ENCODE measurements around the gene BRPF3. TPM values are rescaled to one million over a fixed set of nuclear protein-coding genes. Genes with fewer than 3 reads are reported as not detected.
A peak's percentile ranks its signal among the peaks of the same experiment; 100 is the strongest.

The BRPF3 gene
- 1 to 10 TPM; 6.5 to 7.7 TPM for polyA plus RNA-seq

DNA sequence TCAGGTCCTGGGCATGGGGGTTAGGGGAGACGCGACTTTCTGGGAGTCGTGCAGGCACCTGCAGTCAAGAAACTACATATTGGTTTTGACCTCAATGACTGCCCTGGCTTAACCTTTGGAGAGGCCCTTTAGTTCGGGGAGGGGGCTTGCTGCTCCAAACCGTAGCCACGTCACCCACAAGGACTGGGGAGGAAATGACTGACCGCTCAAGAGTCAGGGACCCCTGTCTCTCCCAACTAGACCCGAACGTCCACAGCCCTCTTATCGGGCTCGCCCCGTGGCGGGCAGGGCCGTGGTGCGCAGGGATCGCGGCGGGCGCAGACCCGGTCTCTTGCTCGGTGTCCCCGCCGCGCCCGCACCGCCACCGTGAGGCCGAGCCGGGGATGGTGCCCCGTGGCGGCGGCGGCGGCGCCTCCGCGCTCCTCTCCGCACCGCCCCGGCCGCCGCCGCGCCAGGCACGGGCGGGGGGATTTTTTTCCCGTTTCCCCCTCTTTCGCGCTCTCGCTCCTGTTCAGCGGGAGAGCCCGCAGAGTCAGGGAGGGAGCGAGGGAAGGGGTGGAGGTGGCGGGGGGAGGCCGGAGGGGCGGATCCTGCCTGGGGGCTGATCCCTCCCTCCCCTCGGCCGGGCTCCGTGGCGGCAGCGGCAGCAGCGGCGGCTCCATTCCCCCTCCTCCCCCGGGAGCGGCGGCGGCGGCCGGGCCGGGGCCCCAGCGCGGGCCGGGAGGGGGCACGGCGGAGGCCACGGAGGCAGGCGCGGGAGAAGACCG lies at the start of gene BRPF3:
BRPF3 (plus strand) TSS at position 632 of the 767 bp plus-strand sequence. CDS start 3,579 bp downstream, outside the sequence.
- Histone ChIP-seq H3K36me3 (ENCODE audit: control insufficient read depth in 2 of 2, insufficient read depth in 2 of 2, low read length in 1 of 2) (peaks cover 8 to 10% of the 10 kb centered on the region in 2 donors), H3K4me3 (ENCODE audit: low read depth in 1 of 2, low read length in 2 of 2) (peak within 1 kb of the TSS; percentile 67 to 71), H3K27ac (ENCODE audit: low read depth in 2 of 2, low read length in 1 of 2) (peak within 1 kb of the TSS; percentile 91 to 96), H3K4me1 (ENCODE audit: control insufficient read depth in 2 of 2, insufficient read depth in 2 of 2, low read length in 1 of 2) (peaks cover 2 to 8% of the 10 kb centered on the region in 2 donors), H3K9me3 (ENCODE audit: control insufficient read depth in 2 of 2, insufficient read depth in 1 of 2, low read depth in 1 of 2, low read length in 1 of 2) (no peaks in the 10 kb centered on the region), H3K27me3 (ENCODE audit: control insufficient read depth in 1 of 2, insufficient read depth in 2 of 2, low read length in 2 of 2) (no peaks in the 10 kb centered on the region)
- 0 to 1% methylated on average over 37 to 76 of the region's 79 CpGs for WGBS, 2 donors

DNA sequence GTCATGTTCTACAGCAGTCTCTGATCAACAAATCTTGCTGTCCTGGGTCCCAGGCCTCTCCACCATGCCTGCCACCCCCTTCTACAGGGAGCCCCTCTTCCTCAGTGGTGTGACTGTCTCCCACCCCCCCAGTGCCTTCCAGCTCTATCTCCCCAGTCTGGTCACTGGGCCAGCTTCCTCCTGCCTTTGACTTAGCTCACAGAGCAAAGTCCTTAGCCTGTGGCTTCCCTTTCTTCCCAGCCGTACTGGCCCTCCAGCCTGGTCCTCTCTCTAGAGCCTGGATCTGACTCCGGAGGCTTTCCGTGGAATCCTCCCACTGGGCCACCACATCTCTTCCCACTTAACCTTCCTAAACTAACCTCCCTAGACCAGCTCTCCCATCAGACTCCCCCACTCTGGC lies 49.2 kb upstream of the BRPF3 start:
- H3K4me1 ChIP-seq (ENCODE audit: control insufficient read depth in 2 of 2, insufficient read depth in 2 of 2, low read length in 1 of 2): peaks cover 0 to 3% of the 10 kb centered on the region in 2 donors
- H3K4me3 ChIP-seq (ENCODE audit: low read depth in 1 of 2, low read length in 2 of 2): no peak overlapping the region
- H3K9me3 ChIP-seq (ENCODE audit: control insufficient read depth in 2 of 2, insufficient read depth in 1 of 2, low read depth in 1 of 2, low read length in 1 of 2): no peaks in the 10 kb centered on the region
- H3K36me3 ChIP-seq (ENCODE audit: control insufficient read depth in 2 of 2, insufficient read depth in 2 of 2, low read length in 1 of 2): no peaks in the 10 kb centered on the region
- 71 to 94% methylated on average over 3 of the region's 3 CpGs for WGBS, 2 donors
- H3K27me3 ChIP-seq (ENCODE audit: control insufficient read depth in 1 of 2, insufficient read depth in 2 of 2, low read length in 2 of 2): no peaks in the 10 kb centered on the region
- H3K27ac ChIP-seq (ENCODE audit: low read depth in 2 of 2, low read length in 1 of 2): no peak overlapping the region

DNA sequence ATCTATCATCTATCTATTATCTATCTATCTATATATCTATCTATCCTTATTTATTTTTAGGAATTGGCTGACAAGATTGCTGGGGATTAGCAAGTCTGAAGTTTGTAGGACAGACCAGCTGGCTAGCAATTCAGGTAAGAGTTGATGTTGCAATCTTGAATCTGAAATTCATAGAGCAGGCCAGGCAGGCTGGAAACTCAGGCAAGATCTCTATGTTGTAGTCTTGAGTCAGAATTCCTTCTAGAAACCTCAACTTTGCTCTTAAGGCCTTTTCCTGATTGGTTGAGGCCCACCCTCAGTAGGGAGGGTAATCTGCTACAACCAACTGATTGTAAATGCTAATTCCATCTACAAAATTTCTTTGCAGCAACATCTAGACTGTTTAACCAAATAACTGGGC lies 47.1 kb upstream of the BRPF3 start:
- H3K36me3 ChIP-seq (ENCODE audit: control insufficient read depth in 2 of 2, insufficient read depth in 2 of 2, low read length in 1 of 2): no peaks in the 10 kb centered on the region
- no peaks in the 10 kb centered on the region for H3K27me3 ChIP-seq (ENCODE audit: control insufficient read depth in 1 of 2, insufficient read depth in 2 of 2, low read length in 2 of 2)
- H3K4me3 ChIP-seq (ENCODE audit: low read depth in 1 of 2, low read length in 2 of 2): no peak overlapping the region
- H3K9me3 ChIP-seq (ENCODE audit: control insufficient read depth in 2 of 2, insufficient read depth in 1 of 2, low read depth in 1 of 2, low read length in 1 of 2): no peaks in the 10 kb centered on the region
- no peak overlapping the region for H3K27ac ChIP-seq (ENCODE audit: low read depth in 2 of 2, low read length in 1 of 2)
- H3K4me1 ChIP-seq (ENCODE audit: control insufficient read depth in 2 of 2, insufficient read depth in 2 of 2, low read length in 1 of 2): no peaks in the 10 kb centered on the region

DNA sequence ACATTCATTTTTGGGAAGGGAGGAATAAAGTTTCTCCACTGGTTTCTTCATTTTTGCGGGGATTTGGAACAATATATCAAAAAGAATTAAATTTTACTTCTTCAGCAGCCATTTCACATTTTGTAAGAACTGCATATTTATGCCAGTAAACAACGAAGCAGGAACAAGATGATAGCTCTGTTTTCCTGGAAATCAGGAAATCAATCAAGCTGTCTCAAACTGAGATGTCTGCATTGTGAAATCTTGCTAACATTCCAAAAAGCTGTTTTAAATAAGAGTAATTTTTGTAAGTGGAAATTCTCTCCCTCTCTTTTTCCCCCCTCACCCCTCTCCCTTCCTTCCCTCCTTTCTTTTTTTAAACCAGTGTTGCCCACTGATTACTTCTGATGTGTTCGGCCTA lies 46.3 kb upstream of the BRPF3 start:
- H3K27me3 ChIP-seq (ENCODE audit: control insufficient read depth in 1 of 2, insufficient read depth in 2 of 2, low read length in 2 of 2): no peaks in the 10 kb centered on the region
- no peak overlapping the region for H3K27ac ChIP-seq (ENCODE audit: low read depth in 2 of 2, low read length in 1 of 2)
- no peaks in the 10 kb centered on the region for H3K9me3 ChIP-seq (ENCODE audit: control insufficient read depth in 2 of 2, insufficient read depth in 1 of 2, low read depth in 1 of 2, low read length in 1 of 2)
- H3K4me1 ChIP-seq (ENCODE audit: control insufficient read depth in 2 of 2, insufficient read depth in 2 of 2, low read length in 1 of 2): no peaks in the 10 kb centered on the region
- 56 to 70% methylated on average over 3 of the region's 3 CpGs for WGBS, 2 donors
- H3K36me3 ChIP-seq (ENCODE audit: control insufficient read depth in 2 of 2, insufficient read depth in 2 of 2, low read length in 1 of 2): no peaks in the 10 kb centered on the region
- no peak overlapping the region for H3K4me3 ChIP-seq (ENCODE audit: low read depth in 1 of 2, low read length in 2 of 2)

DNA sequence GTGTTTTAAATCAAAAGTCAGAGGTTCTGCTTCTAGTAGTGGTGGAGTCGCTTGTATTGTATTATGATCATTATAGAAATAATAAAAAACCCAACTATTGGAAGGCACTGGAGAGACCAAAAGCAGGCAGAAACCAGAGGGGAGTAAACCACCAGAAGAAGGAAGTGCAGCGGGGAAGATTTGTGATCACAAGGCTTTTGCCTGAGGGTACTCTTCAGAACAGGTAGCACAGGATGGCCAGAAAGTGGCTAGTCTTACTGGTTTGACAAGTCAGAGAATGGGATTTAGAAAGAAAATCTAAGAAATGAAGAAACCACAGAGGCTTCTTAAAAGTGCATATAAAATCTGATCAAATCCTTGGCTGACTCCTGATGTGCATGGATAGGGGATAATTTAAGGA lies 42.3 kb upstream of the BRPF3 start:
- no peak overlapping the region for H3K4me3 ChIP-seq (ENCODE audit: low read depth in 1 of 2, low read length in 2 of 2)
- H3K27ac ChIP-seq (ENCODE audit: low read depth in 2 of 2, low read length in 1 of 2): peak overlapping the region; percentile 40 to 89
- no peaks in the 10 kb centered on the region for H3K4me1 ChIP-seq (ENCODE audit: control insufficient read depth in 2 of 2, insufficient read depth in 2 of 2, low read length in 1 of 2)
- H3K36me3 ChIP-seq (ENCODE audit: control insufficient read depth in 2 of 2, insufficient read depth in 2 of 2, low read length in 1 of 2): no peaks in the 10 kb centered on the region
- no peaks in the 10 kb centered on the region for H3K27me3 ChIP-seq (ENCODE audit: control insufficient read depth in 1 of 2, insufficient read depth in 2 of 2, low read length in 2 of 2)
- WGBS, 2 donors: 64 to 67% methylated on average over 2 of the region's 2 CpGs
- no peaks in the 10 kb centered on the region for H3K9me3 ChIP-seq (ENCODE audit: control insufficient read depth in 2 of 2, insufficient read depth in 1 of 2, low read depth in 1 of 2, low read length in 1 of 2)

DNA sequence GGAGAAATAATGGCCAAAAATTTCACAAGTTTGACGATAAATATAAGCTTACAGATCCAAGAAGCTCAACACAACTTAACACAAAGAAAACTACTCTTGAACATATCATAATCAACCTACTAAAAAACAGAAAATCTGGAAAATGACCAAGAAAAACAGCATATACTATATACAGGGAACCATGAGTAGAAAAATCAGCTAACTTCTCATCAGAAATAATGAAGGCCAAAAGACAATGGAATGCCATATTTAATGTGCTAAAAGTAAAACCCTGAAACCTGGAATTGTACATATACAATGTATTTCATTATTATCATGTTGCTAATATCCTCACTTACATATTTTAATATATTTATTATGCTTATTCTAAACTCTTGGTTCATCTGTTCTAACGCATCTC lies 40.9 kb upstream of the BRPF3 start:
- WGBS, 2 donors: 95 to 96% methylated on average over 2 of the region's 2 CpGs
- no peaks in the 10 kb centered on the region for H3K9me3 ChIP-seq (ENCODE audit: control insufficient read depth in 2 of 2, insufficient read depth in 1 of 2, low read depth in 1 of 2, low read length in 1 of 2)
- H3K36me3 ChIP-seq (ENCODE audit: control insufficient read depth in 2 of 2, insufficient read depth in 2 of 2, low read length in 1 of 2): no peaks in the 10 kb centered on the region
- H3K4me3 ChIP-seq (ENCODE audit: low read depth in 1 of 2, low read length in 2 of 2): no peak overlapping the region
- no peak overlapping the region for H3K27ac ChIP-seq (ENCODE audit: low read depth in 2 of 2, low read length in 1 of 2)
- H3K27me3 ChIP-seq (ENCODE audit: control insufficient read depth in 1 of 2, insufficient read depth in 2 of 2, low read length in 2 of 2): no peaks in the 10 kb centered on the region
- no peaks in the 10 kb centered on the region for H3K4me1 ChIP-seq (ENCODE audit: control insufficient read depth in 2 of 2, insufficient read depth in 2 of 2, low read length in 1 of 2)

DNA sequence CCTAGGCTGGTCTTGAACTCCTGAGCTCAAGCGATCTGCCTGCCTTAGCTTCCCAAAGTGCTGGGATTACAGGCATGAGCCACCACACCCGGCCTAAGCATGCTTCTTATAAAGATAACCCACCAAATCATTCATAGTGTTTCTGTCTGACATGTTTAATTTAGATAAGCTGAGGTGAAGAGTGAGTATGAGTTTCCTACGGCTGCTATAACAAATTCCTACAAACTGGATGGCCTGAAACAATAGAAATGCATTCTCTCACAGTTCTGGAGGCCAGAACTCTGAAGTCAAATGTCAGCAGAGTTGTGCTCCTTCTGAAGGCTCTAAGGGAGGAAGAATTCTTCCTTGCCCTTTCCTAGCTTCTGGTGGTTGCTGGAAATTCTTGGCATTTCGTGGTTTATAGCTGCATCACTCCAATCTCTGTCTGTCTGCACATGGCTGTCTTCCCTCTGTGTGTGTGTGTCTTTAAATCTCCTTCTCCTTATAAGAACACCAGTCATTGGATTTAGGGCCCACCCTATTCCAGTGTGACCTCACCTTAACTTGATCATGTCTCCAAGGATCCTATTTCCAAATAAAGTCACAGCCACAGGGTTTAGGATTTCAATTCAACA lies 36.3 kb upstream of the BRPF3 start:
- H3K27ac ChIP-seq (ENCODE audit: low read depth in 2 of 2, low read length in 1 of 2): no peak overlapping the region
- no peak overlapping the region for H3K4me3 ChIP-seq (ENCODE audit: low read depth in 1 of 2, low read length in 2 of 2)
- H3K27me3 ChIP-seq (ENCODE audit: control insufficient read depth in 1 of 2, insufficient read depth in 2 of 2, low read length in 2 of 2): no peaks in the 10 kb centered on the region
- no peaks in the 10 kb centered on the region for H3K4me1 ChIP-seq (ENCODE audit: control insufficient read depth in 2 of 2, insufficient read depth in 2 of 2, low read length in 1 of 2)
- no peaks in the 10 kb centered on the region for H3K36me3 ChIP-seq (ENCODE audit: control insufficient read depth in 2 of 2, insufficient read depth in 2 of 2, low read length in 1 of 2)
- no peaks in the 10 kb centered on the region for H3K9me3 ChIP-seq (ENCODE audit: control insufficient read depth in 2 of 2, insufficient read depth in 1 of 2, low read depth in 1 of 2, low read length in 1 of 2)
- WGBS, 2 donors: 86 to 90% methylated on average over 4 of the region's 4 CpGs

DNA sequence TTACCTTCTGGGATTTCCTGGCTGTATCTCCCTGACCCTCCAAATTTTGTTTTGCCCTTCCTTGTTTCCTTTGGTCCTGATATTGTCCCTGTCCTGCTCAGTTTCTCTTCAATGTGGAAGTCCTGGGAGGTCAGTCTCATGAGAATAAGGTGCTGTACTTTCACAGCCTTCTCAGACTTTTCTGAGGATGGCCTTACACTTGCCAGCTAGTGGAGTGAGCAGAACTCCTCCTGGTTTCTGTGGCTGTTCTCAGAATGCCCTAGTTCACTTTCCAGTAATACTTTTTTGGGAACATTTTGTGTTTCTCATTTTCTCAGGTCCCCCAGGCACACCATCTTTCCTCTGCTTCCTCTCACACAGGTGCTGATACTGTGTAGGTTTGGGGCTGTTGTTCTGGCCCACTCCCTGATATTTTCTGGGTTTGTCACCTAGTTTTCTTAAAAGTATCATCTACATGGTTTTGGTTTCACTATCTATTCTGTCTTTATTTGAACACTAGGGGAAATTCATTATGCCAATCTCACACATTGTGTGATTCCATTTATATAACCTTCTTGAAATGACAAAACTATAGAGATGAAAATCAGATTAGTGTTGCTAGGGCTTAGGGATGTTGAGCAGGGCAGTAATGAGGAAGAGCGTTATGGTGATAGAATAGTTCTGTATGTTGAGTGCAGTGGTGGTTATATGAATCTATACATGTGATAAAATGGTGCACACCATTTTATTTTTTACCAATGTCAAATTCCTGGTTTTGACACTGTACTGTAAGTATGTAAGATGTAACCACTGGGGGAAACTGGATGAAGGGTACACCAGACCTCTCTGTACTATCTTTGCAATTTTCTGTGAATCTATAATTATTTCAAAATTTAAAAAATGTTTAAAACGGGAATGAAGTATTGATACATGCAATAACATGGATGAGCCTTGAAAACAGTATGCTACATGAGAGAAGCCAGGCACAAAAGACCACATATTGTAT lies 27.2 kb upstream of the BRPF3 start:
- H3K4me3 ChIP-seq (ENCODE audit: low read depth in 1 of 2, low read length in 2 of 2): no peak overlapping the region
- H3K9me3 ChIP-seq (ENCODE audit: control insufficient read depth in 2 of 2, insufficient read depth in 1 of 2, low read depth in 1 of 2, low read length in 1 of 2): no peaks in the 10 kb centered on the region
- H3K4me1 ChIP-seq (ENCODE audit: control insufficient read depth in 2 of 2, insufficient read depth in 2 of 2, low read length in 1 of 2): no peaks in the 10 kb centered on the region
- H3K27me3 ChIP-seq (ENCODE audit: control insufficient read depth in 1 of 2, insufficient read depth in 2 of 2, low read length in 2 of 2): no peaks in the 10 kb centered on the region
- WGBS, 2 donors: 94 to 95% methylated on average over 2 of the region's 2 CpGs
- no peaks in the 10 kb centered on the region for H3K36me3 ChIP-seq (ENCODE audit: control insufficient read depth in 2 of 2, insufficient read depth in 2 of 2, low read length in 1 of 2)
- no peak overlapping the region for H3K27ac ChIP-seq (ENCODE audit: low read depth in 2 of 2, low read length in 1 of 2)

DNA sequence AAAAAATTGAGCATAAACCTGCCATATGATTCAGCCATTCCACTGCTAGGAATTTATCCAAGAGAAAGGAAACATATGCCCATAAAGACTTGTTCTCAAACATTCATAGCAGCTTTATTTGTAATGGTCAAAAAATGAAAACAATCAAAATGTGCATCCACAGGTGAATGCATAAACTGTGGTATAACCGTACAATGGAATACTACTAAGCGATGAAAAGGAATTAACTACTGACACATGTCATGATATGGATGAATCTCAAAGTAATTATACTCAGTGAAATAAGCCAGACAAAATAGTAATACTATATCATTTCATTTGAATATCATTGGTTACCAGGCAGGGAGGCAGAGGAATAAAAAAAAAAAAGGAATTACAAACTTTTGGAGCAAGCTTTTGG lies 25.8 kb upstream of the BRPF3 start:
- H3K4me1 ChIP-seq (ENCODE audit: control insufficient read depth in 2 of 2, insufficient read depth in 2 of 2, low read length in 1 of 2): no peaks in the 10 kb centered on the region
- H3K36me3 ChIP-seq (ENCODE audit: control insufficient read depth in 2 of 2, insufficient read depth in 2 of 2, low read length in 1 of 2): no peaks in the 10 kb centered on the region
- H3K27me3 ChIP-seq (ENCODE audit: control insufficient read depth in 1 of 2, insufficient read depth in 2 of 2, low read length in 2 of 2): no peaks in the 10 kb centered on the region
- no peak overlapping the region for H3K27ac ChIP-seq (ENCODE audit: low read depth in 2 of 2, low read length in 1 of 2)
- H3K9me3 ChIP-seq (ENCODE audit: control insufficient read depth in 2 of 2, insufficient read depth in 1 of 2, low read depth in 1 of 2, low read length in 1 of 2): no peaks in the 10 kb centered on the region
- 99% methylated on average over 2 of the region's 2 CpGs for WGBS, 2 donors
- H3K4me3 ChIP-seq (ENCODE audit: low read depth in 1 of 2, low read length in 2 of 2): no peak overlapping the region
